K562 (cell line): ENCODE data around the gene KCNK1.

Experiments used
- BHLHE40 ChIP-seq: IDR thresholded peaks from 2 replicates; pipeline ENCODE4 v1.6.1; 2011; ENCODE audit warnings: low read length, improper control_type of control experiment
- POLR2AphosphoS5 ChIP-seq: IDR thresholded peaks from 2 replicates; pipeline ENCODE4 v1.6.1; 2011; ENCODE audit warnings: mild to moderate bottlenecking, low read depth, low read length, moderate library complexity; ENCODE audit not compliant: control insufficient read depth, insufficient read depth
- TBP ChIP-seq: optimal IDR thresholded peaks from 2 replicates; pipeline ENCODE3; 2011; ENCODE audit warnings: low read depth, low read length, improper control_type of control experiment
- ZFP30 ChIP-seq: fragments of 250-450 bp; sonication (Bioruptor Pico); IDR thresholded peaks from 2 replicates; pipeline ENCODE4 v1.8.0; 2022; ENCODE audit warnings: moderate library complexity, mild to moderate bottlenecking, inconsistent platforms, borderline replicate concordance
- ZNF143 ChIP-seq: sonication (generic); formaldehyde crosslinking; IDR thresholded peaks from 2 replicates; pipeline ENCODE4 v1.9.0; 2022; ENCODE audit warnings: mild to moderate bottlenecking, missing genetic modification reagents

DNA sequence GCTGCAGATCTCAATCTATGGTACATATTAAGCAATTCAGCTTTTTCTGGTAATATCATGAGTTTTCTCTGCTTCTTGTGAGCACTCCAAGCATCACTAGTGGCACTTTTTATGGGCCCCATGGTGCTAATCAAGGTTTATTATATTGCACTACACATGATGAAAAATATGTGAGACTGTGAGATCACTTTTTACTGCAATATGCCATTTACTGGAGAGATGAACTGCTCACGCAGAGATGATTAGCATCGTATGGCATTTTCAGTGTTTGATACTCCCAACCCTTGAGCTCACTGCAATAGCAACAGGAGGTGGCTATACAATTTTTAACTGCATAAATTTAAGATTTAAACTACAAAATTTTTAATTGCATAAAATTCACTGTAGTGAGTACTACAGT is 8.7 kb upstream of the KCNK1 start:
- no peak for TF ChIP-seq TBP
- TF ChIP-seq ZFP30 (CRISPR knock-in tag), result no peak
- no peak for TF ChIP-seq ZNF143 (CRISPR knock-in tag)
- no peak for TF ChIP-seq BHLHE40
- TF ChIP-seq POLR2AphosphoS5, result no peak
